ENCODE data around the gene HLA-DMA. TPM values are rescaled to one million over a fixed set of nuclear protein-coding genes. Genes with fewer than 3 reads are reported as not detected.

The HLA-DMA gene
- polyA plus RNA-seq, 1 experiment: 7.1 TPM

DNA sequence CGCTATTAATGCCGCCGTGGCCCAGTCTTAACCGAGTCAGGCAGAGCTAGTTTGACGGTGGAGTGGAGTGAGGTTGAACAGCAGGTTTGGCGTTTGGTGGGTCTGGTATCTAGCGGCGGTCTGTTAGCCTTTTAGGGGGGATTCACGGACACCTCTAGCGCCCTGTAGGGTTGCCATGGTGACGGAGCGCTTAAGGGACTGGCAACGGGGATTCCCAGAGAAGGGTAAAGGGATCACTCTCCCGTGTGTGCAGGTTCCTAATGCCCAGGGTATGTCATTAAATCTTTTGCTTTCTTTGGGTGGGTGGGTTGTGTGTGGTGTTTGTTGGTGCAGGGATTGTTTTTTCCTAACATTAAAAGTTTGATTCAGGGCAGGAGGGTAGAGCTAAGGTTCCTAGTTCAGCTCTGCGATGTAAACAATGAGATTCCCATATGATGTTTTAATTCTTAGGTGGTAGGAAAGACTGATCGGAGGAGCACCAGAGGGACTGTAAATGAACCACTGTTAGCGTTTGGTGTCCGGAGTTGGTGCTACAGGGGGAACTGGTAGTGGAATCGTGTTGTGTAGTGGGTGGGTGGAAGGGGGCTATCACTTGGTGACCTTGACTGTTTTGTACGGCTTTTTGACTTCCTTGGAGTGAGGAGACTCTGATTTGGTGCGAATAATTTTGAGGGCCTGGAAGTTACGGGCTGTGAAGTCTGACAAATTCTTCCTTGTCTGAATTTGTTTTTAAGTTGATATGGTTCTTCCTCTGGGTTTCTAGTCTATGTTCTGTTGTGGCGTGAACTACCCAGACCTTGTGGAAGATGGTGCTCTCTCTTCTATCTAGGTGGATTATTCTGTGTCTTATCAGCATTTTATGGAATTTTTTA is 20.5 kb upstream of the HLA-DMA start:
- no peak for DNase-seq (ENCODE audit: low read depth, low spot score)
- ChIA-PET CTCF (interaction anchor here (0.5 to 4.8 kb wide), 5 partner anchors 12 to 88 kb away, joined by 3 to 38 read pairs (median 8); partner anchors contain the start of gene HLA-DMA), POLR2A (interaction anchor here (0.7 to 8.3 kb wide), 14 partner anchors 8 to 298 kb away, joined by 3 to 199 read pairs (median 10); partner anchors contain the start of genes HLA-DMA, PSMB8, RPS18 and TAP2)
- TF ChIP-seq, protein P1, sequence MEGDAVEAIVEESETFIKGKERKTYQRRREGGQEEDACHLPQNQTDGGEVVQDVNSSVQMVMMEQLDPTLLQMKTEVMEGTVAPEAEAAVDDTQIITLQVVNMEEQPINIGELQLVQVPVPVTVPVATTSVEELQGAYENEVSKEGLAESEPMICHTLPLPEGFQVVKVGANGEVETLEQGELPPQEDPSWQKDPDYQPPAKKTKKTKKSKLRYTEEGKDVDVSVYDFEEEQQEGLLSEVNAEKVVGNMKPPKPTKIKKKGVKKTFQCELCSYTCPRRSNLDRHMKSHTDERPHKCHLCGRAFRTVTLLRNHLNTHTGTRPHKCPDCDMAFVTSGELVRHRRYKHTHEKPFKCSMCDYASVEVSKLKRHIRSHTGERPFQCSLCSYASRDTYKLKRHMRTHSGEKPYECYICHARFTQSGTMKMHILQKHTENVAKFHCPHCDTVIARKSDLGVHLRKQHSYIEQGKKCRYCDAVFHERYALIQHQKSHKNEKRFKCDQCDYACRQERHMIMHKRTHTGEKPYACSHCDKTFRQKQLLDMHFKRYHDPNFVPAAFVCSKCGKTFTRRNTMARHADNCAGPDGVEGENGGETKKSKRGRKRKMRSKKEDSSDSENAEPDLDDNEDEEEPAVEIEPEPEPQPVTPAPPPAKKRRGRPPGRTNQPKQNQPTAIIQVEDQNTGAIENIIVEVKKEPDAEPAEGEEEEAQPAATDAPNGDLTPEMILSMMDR (IDR thresholded peaks at IDR 0.05; ENCODE audit: low read depth, low read length): no peak
- Histone ChIP-seq H3K27me3 (ENCODE audit: control insufficient read depth, insufficient read depth, low read length) (no peaks in the 10 kb centered on the region), H3K4me3 (ENCODE audit: low read depth, low read length) (peak overlapping the region; percentile 99), H3K27ac (ENCODE audit: low read depth, low read length) (no peak overlapping the region), H3K9me3 (ENCODE audit: control insufficient read depth, insufficient read depth, low read length) (peaks cover 5% of the 10 kb centered on the region; the same call in 1 of the 2 replicates)

- DNase-seq (ENCODE audit: low read depth, low spot score): no peak
- peak overlapping the region; percentile 99 for H3K4me3 ChIP-seq (ENCODE audit: low read depth, low read length)
- TF ChIP-seq, protein P1 (IDR thresholded peaks at IDR 0.05; ENCODE audit: low read depth, low read length): no peak
- peak overlapping the region; percentile 57 for H3K27ac ChIP-seq (ENCODE audit: low read depth, low read length)
- ChIA-PET POLR2A (interaction anchor here (0.6 to 8.3 kb wide), 46 partner anchors 9 to 1233 kb away, joined by 3 to 199 read pairs (median 6); partner anchors contain the start of genes EHMT2, HLA-DMA, HLA-DMB and MSH5), CTCF (interaction anchor here (1.1 to 3.7 kb wide), 9 partner anchors 10 to 134 kb away, joined by 3 to 29 read pairs (median 17); partner anchors contain the start of genes HLA-DMA and TAP2)
- peaks cover 5% of the 10 kb centered on the region; the same call in 1 of the 2 replicates for H3K9me3 ChIP-seq (ENCODE audit: control insufficient read depth, insufficient read depth, low read length)
- no peaks in the 10 kb centered on the region for H3K27me3 ChIP-seq (ENCODE audit: control insufficient read depth, insufficient read depth, low read length)
Observed at GRCh38 chr6:32972353-32973143, 19.7 kb upstream of the HLA-DMA start.

DNA sequence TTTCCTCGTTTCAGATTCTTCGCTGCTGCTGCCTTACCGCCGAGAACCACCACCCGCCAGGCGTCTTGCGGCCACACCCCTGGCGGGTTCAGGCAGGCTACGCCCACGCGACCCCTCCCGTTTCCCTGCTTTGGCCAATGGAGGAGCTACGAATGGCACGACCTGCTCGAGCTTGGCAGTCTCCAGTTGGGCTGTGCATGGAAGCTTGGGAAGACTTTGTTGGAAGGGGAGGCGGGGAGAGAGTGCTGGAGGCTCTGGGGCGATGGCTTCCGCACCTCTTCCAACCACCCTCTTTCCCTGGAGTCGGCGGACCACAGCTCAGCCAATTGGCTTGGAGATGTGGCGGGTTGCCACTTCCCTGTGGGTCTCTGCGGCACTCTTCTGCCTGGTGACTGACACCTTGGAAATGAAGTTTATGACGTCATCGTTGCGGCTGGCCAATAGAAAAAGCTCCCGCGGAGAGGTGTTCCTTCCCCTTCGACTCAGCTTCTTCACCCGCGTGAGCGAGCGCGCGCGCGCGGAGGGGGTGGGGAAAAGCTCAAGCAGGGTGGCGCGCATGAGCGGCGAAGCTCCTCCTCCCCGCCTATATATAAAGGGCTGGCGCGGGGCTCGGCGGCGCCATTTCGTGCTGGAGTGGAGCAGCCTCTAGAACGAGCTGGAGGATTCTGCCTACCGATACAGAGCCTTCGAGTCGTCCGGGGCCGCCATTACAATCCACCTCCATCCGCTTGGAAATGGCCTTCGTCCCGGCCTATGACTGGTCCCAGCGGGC is 18.9 kb upstream of the HLA-DMA start:
- POLR2A ChIA-PET: interaction anchor here (0.6 to 8.3 kb wide), 62 partner anchors 8 to 1707 kb away, joined by 3 to 199 read pairs (median 5); partner anchors contain the start of genes ATF6B, B3GALT4, CUTA and EHMT2
- TF ChIP-seq, protein P1 (IDR thresholded peaks at IDR 0.05; ENCODE audit: low read depth, low read length): 0 out of 2 replicates have a peak, but pooled peaks have one; percentile 14
- Histone ChIP-seq H3K4me3 (ENCODE audit: low read depth, low read length) (peak overlapping the region; percentile 99), H3K9me3 (ENCODE audit: control insufficient read depth, insufficient read depth, low read length) (peaks cover 5% of the 10 kb centered on the region; the same call in 1 of the 2 replicates), H3K27me3 (ENCODE audit: control insufficient read depth, insufficient read depth, low read length) (no peaks in the 10 kb centered on the region), H3K27ac (ENCODE audit: low read depth, low read length) (peak overlapping the region; percentile 100)
- peak; percentile 100 for DNase-seq (ENCODE audit: low read depth, low spot score)
- CTCF ChIA-PET: interaction anchor here (1.0 to 3.7 kb wide), 12 partner anchors 11 to 776 kb away, joined by 3 to 29 read pairs (median 4); partner anchors contain the start of genes HLA-DMA and TAP2

DNA sequence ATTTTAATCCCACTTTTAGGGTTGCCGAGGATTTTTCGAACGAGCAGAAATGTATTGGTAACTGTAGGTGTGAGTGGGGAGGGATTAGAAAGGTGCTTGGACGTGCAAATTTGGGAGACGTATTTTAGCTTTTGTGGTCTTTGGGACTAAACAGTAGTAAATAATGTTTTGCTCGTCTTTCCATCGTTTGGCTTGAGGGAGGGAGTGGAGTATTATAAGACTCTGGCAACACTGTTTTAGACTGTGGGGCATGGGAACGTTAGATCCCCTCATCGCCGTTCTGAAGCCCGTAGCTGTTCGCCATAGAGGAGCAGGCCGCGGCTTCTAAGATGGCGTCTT is 18.3 kb upstream of the HLA-DMA start:
- POLR2A ChIA-PET: interaction anchor here (0.6 to 8.3 kb wide), 33 partner anchors 10 to 1164 kb away, joined by 3 to 199 read pairs (median 6); partner anchors contain the start of genes ATF6B, B3GALT4, CUTA and HLA-DMA
- TF ChIP-seq, protein P1 (IDR thresholded peaks at IDR 0.05; ENCODE audit: low read depth, low read length): no peak

More for the DNA sequence above, 18.3 kb upstream of the HLA-DMA start:
- H3K4me3 ChIP-seq (ENCODE audit: low read depth, low read length): peak overlapping the region; percentile 85
- peak overlapping the region; percentile 100 for H3K27ac ChIP-seq (ENCODE audit: low read depth, low read length)
- no peak for DNase-seq (ENCODE audit: low read depth, low spot score)
- H3K9me3 ChIP-seq (ENCODE audit: control insufficient read depth, insufficient read depth, low read length): peaks cover 5% of the 10 kb centered on the region; the same call in 1 of the 2 replicates
- CTCF ChIA-PET: interaction anchor here (1.0 to 3.7 kb wide), 11 partner anchors 11 to 775 kb away, joined by 3 to 29 read pairs (median 5); partner anchors contain the start of genes HLA-DMA and TAP2
- H3K27me3 ChIP-seq (ENCODE audit: control insufficient read depth, insufficient read depth, low read length): no peaks in the 10 kb centered on the region

All from AG04450 (cell line).